Measurements from ENCODE around the gene SRPK3.
A peak's percentile ranks its signal among the peaks of the same experiment; 100 is the strongest.
"Not testable (repeated sequence)": the region's sequence is repeated elsewhere in the genome, so short reads cannot be mapped to it uniquely, and the experiment has no call there.

The SRPK3 gene, protein sequence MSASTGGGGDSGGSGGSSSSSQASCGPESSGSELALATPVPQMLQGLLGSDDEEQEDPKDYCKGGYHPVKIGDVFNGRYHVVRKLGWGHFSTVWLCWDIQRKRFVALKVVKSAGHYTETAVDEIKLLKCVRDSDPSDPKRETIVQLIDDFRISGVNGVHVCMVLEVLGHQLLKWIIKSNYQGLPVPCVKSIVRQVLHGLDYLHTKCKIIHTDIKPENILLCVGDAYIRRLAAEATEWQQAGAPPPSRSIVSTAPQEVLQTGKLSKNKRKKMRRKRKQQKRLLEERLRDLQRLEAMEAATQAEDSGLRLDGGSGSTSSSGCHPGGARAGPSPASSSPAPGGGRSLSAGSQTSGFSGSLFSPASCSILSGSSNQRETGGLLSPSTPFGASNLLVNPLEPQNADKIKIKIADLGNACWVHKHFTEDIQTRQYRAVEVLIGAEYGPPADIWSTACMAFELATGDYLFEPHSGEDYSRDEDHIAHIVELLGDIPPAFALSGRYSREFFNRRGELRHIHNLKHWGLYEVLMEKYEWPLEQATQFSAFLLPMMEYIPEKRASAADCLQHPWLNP

DNA sequence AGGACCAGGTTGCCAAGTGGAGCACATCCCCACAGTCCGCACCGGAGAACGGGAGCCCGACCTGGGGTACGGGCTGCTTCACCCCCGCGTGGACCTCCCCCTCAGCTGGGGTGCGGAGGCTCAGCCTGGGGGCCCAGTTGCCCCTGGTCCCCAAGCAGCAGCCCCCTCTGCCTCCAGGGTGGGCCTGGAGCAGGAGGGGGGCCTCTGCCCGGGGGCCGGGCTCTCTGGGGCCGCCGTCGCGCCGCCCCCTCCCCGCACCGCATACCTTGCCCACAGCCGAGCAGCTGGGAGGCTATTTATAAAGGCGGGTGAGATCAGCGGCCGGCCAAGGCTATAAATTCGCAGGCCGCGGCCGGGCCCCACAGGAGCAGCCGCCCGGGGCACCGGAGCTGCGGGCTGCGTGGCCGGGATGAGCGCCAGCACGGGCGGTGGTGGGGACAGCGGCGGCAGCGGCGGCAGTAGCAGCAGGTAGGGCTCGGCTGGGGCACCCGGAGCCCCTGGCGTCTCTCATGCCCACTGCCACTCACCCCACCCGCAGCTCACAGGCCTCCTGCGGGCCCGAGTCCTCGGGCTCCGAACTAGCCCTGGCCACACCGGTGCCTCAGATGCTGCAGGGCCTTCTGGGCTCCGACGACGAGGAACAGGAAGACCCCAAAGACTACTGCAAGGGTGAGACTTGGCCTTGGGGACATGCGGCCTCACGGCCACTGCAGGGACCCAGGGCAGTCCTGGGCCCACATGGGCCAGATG lies at the start of gene SRPK3:
Gene SRPK3 (plus strand): TSS at position 364 of the 750 bp plus-strand sequence. CDS start 46 bp downstream, at position 410.
- DNase-seq: no peak

DNA sequence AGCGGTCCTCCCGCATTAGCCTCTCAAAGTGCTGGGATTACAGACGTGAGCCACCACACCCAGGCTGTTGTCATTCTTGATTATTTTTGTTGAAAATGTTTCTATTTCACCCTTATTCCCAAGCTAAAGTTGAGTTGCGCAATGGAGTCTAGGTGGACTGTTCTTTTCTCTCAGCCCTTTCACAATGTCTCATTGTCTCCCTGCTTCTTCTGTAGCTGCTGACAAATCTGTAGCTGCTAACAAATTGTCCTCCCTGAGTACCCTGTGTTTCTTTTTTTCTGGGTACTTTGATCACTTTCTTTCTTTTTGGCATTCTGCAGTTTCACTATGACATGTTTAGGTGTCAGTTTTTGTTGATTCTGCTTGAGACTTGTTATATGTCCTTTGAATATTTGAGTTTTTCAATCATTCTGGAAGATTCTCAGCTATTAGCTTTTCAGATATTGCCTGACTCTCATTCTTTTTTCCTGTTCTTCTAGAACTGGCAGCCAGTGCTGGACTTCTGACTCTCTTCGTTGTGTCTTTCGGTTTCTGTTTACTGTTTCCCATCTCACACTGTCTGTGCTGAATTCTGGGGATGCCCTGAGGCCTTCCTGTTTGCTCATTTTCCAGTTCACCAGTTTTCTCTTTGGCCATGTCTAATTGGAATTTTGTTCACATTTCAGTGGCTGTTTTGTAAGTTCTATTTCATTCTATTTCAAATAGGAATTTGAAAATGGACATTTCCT lies 49.6 kb upstream of the SRPK3 start:
- DNase-seq: no peak

DNA sequence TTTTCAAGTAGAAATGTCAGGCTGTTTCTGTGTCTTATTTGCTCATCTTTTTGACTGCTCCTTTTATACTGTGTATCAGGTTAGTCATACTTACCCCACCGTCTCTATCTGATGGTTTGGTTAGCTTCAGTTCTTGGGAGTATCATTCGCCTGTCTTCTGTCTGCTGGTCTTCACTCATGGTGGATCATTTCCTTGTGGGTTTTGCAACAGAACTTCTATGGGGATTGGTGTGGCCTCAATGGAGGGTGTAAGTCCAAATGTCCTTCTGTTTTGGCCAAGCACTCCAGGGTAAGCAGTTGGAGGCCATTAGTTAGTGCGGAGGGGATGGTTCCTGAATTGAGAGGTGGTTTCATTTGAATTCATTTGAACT lies 49.0 kb upstream of the SRPK3 start:
- DNase-seq: no peak

DNA sequence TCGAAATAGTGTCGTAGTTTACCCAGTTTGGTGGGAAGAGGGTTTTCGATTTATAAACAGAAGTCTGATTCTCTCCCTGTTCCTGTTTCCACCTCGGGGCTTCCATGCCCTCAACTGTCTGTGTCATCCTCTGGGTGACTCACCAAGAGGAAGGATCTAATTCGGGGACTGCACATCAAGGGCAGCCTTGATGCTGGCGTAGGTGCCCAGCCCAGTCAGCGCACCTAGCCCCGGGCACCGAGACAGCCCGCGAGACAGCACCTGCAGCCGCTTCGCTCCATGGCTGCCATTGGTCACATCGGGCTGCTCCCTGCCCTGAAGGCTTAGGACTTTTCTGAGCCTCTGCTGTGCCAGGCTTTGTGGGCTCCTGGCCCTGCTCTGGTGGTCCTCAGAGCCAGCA lies 48.4 kb upstream of the SRPK3 start:
- no peak for DNase-seq

DNA sequence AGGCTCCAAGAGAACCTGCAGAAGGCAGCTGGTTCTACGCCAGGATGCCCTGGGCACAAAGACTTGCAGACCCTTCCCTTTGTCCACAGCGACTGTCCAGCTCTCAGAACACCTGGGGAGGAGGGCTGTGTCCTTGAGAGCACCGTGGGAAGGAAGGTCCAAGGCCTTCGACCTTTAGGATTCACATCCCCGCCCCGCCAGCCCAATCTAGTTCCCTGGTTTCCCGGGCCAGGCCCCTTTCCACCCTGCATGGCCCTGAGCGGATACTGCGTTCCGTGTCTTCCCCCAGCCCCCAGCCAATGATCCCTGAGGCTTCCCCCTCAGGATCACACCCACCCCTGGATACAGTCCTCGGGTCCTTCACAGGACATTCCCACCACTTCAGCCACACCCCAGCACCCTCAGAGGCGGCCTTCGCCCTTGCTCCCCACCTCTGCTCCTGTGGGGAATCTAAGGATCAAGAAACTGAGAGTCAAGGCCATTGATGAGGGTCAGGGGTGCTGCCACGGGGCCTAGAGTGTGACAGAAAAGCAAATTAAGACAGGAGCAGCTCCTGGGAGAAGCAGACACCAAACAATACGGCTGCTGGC lies 47.1 kb upstream of the SRPK3 start:
- DNase-seq: no peak

DNA sequence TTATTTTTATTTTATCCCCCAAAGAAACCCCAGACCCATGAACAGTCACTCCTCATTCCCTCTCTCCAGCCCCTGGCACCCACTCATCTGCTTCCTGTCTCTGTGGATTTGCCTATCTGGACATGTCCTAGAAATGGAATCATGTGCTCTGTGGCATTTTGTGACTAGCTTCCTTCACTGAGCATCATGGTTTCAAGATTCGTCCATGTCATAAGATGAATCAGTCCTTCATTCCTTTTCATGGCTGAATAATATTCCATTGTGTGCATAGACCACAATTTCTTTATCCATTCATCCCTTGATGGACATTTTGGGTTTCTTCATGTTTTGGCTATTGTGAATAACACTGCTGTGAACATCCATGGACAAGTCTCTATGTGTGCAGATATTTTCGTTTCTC lies 46.0 kb upstream of the SRPK3 start:
- no peak for DNase-seq

DNA sequence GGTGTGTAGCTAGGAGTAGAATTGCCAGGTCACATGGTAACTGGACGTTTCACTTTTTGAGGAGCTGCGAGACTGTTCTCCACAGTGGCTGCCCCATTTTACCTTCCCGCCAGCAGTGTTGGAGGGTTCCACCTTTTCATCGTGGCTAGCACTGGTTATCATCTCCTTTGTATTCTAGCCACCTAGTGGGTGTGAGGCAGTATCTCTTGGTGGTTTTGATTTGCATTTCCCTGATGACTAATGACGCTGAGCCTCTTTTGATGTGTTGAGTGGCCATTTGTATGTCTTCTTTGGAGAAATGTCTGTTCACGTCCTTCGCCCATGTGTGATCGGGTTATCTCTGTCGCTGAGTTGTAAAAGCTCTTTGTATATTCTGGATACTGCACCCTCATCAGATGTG lies 45.6 kb upstream of the SRPK3 start:
- DNase-seq: no peak

DNA sequence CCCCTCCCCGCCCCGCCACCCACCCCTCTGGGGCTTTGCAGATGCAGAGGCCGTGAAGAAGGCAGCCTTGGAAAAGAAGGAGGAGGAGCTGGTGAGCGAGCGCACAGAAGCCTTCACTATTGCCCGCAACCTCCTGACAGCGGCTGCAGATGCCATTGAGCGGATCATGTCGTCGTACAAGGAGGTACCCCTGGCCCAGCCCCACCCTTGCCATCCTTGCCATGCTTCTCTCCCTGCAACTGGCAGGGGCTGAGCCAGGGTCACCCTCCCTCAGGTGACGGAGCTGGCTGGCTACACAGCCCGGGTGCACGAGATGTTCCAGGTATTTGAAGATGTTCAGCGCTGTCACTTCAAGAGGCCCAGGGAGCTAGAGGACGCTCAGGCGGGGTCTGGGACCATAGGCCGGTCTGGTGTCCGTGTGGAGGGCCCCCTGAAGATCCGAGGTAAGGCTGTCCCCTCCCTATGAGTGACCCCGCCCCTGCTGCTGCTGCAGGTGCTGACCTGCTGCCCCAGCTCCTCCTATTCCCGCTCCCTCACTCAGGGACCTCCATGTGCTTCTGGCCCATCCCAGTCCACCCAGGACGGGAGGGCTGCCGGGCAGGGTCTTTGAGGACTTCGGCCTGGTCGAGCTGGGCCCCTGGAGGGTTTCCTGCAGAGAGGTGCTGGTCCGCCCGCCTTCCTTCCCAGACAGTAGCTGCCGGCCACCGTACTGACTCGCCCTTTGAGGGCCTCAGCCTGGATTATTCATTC lies 44.6 kb upstream of the SRPK3 start:
- DNase-seq: no peak

DNA sequence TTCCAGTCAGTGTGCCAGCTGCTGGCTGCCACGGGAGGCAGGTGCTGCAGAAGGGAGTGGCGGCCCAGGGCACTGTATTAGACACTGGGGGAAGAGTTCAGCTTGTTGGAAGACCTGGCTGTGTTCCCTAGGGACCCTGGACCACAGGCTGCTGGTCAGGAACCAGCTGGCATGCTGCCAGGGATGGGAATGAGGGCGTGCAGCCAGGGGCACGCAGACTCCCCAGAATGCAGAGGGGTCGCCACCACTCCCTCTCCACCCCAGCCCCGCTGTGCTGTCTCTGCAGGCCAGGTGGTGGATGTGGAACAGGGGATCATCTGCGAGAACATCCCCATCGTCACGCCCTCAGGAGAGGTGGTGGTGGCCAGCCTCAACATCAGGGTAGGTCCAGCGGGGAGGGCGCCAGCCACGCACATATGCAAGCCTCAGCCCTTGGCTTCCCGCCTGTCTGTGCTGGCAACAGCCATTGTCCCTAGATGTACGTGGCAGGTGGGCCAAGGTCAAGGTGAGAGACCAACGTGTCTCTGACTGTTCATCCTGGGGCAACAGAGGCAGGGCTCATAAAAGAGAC lies 43.9 kb upstream of the SRPK3 start:
- no peak for DNase-seq

DNA sequence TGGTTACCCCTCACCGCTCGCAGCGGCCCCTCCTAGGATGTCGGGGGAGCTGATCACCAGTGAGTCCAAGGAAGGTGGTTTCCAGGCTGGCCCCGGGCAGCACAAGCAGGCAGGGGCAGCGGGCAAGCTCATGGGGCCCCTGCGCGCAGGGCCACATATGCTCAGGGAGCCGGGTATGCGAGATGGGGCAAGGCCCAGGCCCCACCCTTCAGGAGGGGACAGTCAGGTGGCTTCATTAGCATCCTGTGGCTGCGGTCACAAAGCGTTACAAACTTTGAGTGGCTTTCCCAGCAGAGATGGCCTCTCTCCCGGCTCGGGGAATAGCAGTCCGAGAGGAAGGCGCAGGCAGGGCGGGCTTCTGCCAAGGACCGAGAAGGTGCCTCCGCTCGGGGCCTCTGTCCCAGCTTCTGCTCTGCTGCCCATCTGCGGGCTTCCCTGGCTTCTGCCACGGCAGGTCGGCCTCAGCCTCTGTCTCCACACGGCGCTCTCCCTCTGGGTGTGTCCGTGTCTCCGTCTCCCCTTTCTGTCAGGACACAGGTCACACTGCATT lies 42.7 kb upstream of the SRPK3 start:
- DNase-seq: no peak

DNA sequence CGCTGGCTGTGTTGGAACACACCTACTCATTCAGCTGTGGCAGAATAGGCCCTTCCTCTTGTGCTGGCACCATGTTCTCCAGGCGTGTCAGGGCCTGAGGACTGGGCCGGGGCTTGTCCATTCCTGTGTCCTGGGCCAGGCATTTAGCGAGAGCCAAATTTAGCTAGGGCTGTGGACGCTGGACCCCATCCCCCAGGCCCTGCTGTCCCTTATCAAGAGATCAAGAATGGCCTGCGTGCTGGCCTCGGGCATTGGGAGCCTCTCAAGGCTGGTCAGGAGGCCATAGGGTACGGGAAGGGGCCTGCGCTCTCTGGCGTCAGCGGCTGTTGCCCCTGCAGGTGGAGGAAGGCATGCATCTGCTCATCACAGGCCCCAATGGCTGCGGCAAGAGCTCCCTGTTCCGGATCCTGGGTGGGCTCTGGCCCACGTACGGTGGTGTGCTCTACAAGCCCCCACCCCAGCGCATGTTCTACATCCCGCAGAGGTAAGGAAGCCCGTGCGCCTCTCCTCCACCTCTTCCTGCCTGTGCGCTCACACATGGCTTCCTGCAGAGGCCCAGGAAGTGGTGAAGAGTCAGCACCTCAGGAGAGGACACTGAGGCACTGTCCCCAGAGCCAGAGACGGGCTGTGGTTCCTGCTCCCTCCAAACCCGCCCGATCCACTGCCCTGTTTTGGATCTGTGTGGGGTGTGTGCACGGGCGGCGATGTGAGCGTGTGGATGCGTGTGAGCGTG lies 40.9 kb upstream of the SRPK3 start:
- peak in 1 of 2 donors; percentile 15 for DNase-seq

DNA sequence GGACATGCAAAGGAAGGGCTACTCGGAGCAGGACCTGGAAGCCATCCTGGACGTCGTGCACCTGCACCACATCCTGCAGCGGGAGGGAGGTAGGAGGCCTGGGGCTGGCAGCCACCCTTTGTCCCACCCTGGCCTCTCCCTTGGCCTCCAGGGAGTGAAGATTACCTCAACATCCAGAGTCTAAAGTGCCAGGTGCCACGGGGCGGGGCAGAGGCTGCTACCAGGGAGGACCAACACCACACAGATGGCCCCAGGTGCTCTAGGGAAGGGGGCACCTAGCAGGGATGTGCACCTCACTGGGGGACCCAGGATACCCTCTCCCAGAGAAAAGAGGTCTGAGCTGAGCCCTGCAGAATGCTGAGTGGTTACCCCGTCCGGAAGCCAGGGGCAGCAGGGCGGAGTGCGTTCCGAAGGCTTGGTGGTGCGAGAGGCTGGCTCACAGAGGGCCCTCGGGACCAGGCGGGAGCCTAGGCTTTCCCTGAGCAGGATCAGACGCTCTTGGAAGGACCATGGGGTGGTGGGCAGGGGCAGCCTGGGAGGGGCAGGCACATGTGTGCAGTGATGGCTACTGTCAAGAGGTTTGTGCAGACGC lies 40.1 kb upstream of the SRPK3 start:
- DNase-seq: no peak

DNA sequence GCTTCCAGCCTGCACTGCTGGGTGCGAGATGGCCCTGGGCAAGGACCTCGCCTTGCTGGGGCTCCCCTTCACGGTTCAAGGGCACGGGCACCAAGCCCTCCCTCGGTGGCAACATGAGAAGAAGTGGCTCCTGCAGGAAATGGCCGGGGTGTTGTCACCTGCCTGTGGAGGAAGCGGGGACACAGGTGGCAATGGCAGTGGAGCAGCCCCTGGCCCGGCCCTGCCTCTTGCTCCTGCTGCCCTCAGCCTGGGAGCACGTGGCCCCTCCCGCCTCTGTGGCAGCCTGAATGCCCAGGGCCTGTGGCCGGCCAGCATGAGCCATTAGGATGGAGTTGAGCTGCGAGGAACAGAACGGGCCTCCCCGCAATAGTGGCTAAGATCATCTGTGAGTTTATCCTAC lies 39.4 kb upstream of the SRPK3 start:
- no peak for DNase-seq

DNA sequence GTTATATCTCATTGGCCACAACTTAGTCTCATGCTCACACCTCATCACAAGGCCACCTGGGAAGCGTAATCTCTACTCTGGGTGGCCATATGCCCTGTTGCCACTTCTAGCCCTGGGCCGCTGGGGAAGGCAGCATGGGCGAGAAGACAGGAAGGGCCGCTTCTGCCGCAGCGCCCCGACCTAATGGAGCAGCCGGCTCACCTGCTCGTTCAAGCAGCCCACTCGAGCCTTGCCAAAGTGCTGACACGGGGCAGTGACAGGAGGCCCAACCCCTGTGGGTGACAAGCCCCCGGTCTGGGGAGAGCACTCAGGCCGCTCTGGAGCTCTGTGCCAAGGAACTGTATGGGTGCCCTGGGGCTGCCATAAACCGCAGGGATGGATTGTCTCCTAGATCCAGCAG lies 38.7 kb upstream of the SRPK3 start:
- not testable (repeated sequence) for DNase-seq

DNA sequence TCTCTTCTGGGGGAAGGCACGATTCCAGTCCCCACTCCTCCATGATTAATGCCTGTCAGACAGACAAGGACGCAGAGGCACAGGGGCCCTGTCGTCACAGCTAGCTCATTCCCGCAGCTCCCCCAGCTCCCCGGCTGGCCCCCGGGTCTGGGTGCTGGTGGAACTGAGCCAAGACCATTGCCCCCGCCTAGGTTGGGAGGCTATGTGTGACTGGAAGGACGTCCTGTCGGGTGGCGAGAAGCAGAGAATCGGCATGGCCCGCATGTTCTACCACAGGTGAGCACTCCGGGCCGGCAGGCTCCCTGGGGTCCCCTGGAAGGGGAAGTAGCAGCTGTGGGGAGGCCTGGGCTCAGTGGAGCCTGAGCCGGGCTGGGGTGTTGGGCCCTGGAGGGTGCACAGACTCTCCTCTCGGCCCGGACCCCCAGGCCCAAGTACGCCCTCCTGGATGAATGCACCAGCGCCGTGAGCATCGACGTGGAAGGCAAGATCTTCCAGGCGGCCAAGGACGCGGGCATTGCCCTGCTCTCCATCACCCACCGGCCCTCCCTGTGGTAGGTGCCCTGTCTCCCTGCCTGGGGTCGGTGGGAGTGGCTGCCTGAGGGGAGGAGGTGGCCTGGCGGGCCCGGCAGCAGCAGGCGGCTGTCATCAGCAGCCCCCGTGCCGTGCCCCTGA lies 37.9 kb upstream of the SRPK3 start:
- not testable (repeated sequence) for DNase-seq

DNA sequence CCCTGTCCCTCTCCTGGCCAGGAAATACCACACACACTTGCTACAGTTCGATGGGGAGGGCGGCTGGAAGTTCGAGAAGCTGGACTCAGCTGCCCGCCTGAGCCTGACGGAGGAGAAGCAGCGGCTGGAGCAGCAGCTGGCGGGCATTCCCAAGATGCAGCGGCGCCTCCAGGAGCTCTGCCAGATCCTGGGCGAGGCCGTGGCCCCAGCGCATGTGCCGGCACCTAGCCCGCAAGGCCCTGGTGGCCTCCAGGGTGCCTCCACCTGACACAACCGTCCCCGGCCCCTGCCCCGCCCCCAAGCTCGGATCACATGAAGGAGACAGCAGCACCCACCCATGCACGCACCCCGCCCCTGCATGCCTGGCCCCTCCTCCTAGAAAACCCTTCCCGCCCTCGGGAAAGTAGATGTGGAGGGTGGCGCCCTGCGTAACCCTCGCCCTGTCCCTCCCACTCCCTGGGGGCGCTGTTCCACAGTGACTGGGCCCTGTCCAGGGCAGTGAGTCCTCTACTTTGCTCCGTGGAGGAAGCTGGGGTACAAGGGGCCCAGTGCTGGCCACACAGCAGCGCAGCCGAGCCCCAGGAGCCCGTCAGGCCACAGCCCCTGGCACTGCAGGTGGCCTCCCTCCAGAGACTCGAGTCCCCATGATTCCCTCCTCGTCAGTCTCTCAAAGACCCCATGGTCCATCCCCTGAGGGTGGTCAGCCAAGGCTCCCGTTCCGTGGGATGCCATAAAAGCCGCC lies 37.2 kb upstream of the SRPK3 start:
- not testable (repeated sequence) for DNase-seq

DNA sequence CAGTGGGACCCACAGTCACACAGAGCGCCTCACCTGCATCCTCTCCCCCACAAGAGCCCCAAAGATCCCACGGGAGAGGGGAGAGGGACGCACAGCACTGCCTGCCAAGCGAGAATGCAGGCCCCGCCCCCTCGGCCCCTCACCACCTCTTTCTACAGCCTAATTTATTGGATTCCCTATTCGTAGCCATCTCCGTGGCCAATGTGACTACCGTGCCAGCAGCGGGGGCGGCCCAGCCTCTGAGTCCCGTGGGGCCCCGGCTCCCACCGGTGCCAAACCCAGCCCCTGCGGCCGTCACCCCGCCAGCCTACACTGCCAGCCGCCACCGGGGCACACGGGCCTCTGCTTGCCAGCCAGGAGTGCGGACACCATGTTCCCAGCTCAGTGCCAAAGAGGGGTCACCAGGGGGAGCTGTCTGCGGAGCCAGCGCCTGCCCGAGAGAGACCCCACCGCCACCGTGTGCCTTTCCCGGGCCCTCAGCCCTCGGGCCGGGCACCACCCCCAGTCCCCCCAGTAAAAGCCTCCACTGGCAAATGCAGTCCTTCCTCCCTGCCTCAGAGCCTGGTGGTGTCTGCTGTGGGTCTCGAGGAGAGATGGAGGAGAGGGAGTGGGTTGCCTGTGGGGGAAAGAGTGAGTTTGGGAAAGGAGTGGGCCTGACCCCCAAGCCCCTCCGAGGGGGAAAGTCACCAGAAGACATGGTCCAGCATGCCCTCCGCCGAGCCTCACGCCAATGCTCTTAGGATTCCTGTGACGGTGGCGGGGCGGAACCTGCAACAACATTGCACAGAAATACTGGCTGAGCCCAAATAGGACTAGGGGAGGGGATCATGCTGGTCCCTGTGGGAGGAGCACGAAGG lies 36.4 kb upstream of the SRPK3 start:
- DNase-seq: no peak

DNA sequence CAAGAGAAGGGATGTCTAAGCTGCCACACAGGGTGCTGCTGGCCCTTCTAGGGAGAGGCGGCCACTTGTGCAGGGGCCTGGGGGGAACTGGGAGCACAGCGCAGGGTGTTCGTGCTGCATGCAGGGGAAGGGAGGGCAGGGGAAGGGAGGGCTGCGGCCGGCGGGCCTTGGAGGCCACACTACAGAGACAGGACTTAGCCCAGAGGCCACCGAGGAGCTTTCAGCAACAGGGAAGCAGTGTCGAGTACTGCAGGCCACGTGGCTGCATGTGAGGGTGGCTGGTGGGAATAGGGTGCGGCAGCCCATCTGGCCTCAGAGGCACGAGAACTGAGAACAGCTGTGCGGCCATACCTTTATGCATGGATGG lies 35.8 kb upstream of the SRPK3 start:
- DNase-seq: not testable (repeated sequence)

All from activated CD4-positive, alpha-beta T cell treated with anti-CD3 and anti-CD28 coated beads for 4 hours (primary cell).